Keratinocyte (primary cell): Measurements from ENCODE around the gene APMAP. TPM values are rescaled to one million over a fixed set of nuclear protein-coding genes. Genes with fewer than 3 reads are reported as not detected.

Experiments
- DNase-seq: peaks from one replicate; pipeline ENCODE4 v3.0.0-alpha.2; 2011; ENCODE audit warnings: low read depth, missing footprints, low spot score
- FAIRE-seq: peaks from 2 replicates; lab custom pipeline; 2011; peaks lifted over from hg19 to GRCh38; lab: Jason Lieb, UNC
- H2AFZ ChIP-seq: 2 replicates; pipeline ENCODE4 v1.6.0; 2012; ENCODE audit warnings: low read length, control low read depth, inconsistent platforms; ENCODE audit not compliant: control insufficient read depth
- H3K27ac ChIP-seq: 2 replicates; pipeline ENCODE4 v1.5.1; 2011; ENCODE audit warnings: low read length; ENCODE audit not compliant: control insufficient read depth, insufficient read depth
- H3K27me3 ChIP-seq: 3 replicates; pipeline ENCODE4 v1.6.0; 2011; ENCODE audit warnings: low read length; ENCODE audit not compliant: control insufficient read depth, insufficient read depth; ENCODE audit errors: extremely low read depth
- H3K36me3 ChIP-seq, 2 experiments: 2 replicates in 1 of 2; 3 replicates in 1 of 2; pipeline ENCODE4 v1.5.1; 2011; ENCODE audit warnings: low read length in 2 of 2, mild to moderate bottlenecking in 1 of 2; ENCODE audit not compliant: control insufficient read depth in 2 of 2, insufficient read depth in 2 of 2; ENCODE audit errors: extremely low read depth in 1 of 2
- H3K4me1 ChIP-seq: 3 replicates; pipeline ENCODE4 v1.5.1; 2011; ENCODE audit warnings: low read length; ENCODE audit not compliant: control insufficient read depth, insufficient read depth; ENCODE audit errors: extremely low read depth
- H3K4me2 ChIP-seq: 3 replicates; pipeline ENCODE4 v1.6.0; 2011; ENCODE audit warnings: low read depth, low read length; ENCODE audit not compliant: control insufficient read depth, insufficient read depth; ENCODE audit errors: extremely low read depth
- H3K4me3 ChIP-seq, 3 experiments: fragments of 200-600 bp in 1 of 3; sonication (generic) in 1 of 3; 2 replicates in 2 of 3; 3 replicates in 1 of 3; pipeline ENCODE4 v1.5.1; 2011 to 2016; ENCODE audit warnings: low read length in 3 of 3, mild to moderate bottlenecking in 3 of 3, control low read depth in 2 of 3, inconsistent platforms in 1 of 3, low read depth in 1 of 3, mixed read lengths in 1 of 3, mixed run types in 1 of 3, moderate library complexity in 1 of 3; ENCODE audit not compliant: control insufficient read depth in 2 of 3, insufficient read depth in 2 of 3; ENCODE audit errors: extremely low read depth in 1 of 3
- H3K79me2 ChIP-seq: 2 replicates; pipeline ENCODE4 v1.6.0; 2012; ENCODE audit warnings: low read length; ENCODE audit not compliant: control insufficient read depth, insufficient read depth
- H3K9ac ChIP-seq: 3 replicates; pipeline ENCODE4 v1.6.0; 2011; ENCODE audit warnings: low read length; ENCODE audit not compliant: control insufficient read depth, insufficient read depth; ENCODE audit errors: extremely low read depth
- H3K9me1 ChIP-seq: 3 replicates; pipeline ENCODE4 v1.6.0; 2011; ENCODE audit warnings: low read length; ENCODE audit not compliant: control insufficient read depth, insufficient read depth; ENCODE audit errors: extremely low read depth
- H3K9me3 ChIP-seq: 2 replicates; pipeline ENCODE4 v1.5.1; 2012; ENCODE audit warnings: low read depth, low read length; ENCODE audit not compliant: control insufficient read depth
- H4K20me1 ChIP-seq: 3 replicates; pipeline ENCODE4 v1.6.0; 2011; ENCODE audit warnings: low read length; ENCODE audit not compliant: control insufficient read depth, insufficient read depth; ENCODE audit errors: extremely low read depth
- EZH2 ChIP-seq: IDR thresholded peaks from one replicate; pipeline ENCODE4 v1.6.1; 2012; ENCODE audit warnings: inconsistent platforms, mild to moderate bottlenecking, low read length, moderate library complexity
- dilution Hi-C: fragments of 300-500 bp; cut with MboI; formaldehyde crosslinking; loops from one replicate; pipeline ENCODE4 v1.7.0; 2020; ENCODE audit warnings: low sequenced_read_pairs; ENCODE audit not compliant: extremely low pct_ligation_motif_present
- polyA plus RNA-seq, 5 experiments: library from polyadenylated mRNA; depleted of rRNA in 3 of 5; stranded (reverse) in 3 of 5; stranded (forward) in 1 of 5; unstranded in 1 of 5; fragments of >200 nt; gene quantifications; 1 replicate in 1 of 5; 2 replicates in 3 of 5; 3 replicates in 1 of 5; pipeline versions ENCODE4 v1.2.1 to v1.2.3, GENCODE V29; 2011 to 2012; ENCODE audit warnings: missing spikeins in 2 of 5, low read depth in 1 of 5, low replicate concordance in 1 of 5
- TF ChIP-seq, protein P1 (sequence below), 3 experiments: IDR thresholded peaks in 1 of 3; conservative IDR thresholded peaks in 1 of 3; optimal IDR thresholded peaks in 1 of 3; 2 replicates in 2 of 3; 3 replicates in 1 of 3; pipeline versions ENCODE3 to v1.5.1; 2011; ENCODE audit warnings: low read length in 3 of 3, mild to moderate bottlenecking in 3 of 3, moderate library complexity in 2 of 3, control low read depth in 1 of 3, inconsistent platforms in 1 of 3; ENCODE audit not compliant: insufficient read depth in 2 of 3; ENCODE audit errors: extremely low read depth in 1 of 3

Gene APMAP
- polyA plus RNA-seq, 1 donor (not counting 4 experiments of a cell fraction or from before 2014, with no cell fraction given): 48.9 TPM

DNA sequence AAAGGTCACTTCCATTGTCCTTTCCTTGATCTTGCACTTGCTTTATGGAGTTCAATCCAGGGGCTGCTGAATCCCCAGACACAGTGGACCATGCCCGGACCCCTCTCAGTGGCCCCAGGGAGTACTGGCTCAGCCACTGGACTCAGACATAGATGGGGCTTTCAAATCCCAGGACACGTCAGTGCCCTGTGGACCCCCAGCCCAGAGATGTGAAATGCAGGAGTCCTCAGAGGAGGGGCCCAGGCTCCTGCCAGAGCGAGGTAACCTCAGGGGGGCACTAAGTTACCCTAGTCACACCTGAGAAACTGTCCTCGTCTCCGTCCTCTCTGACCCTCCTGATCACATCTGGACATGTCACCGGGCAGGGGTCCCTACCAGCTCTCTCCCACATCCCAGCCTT is 18.7 kb upstream of the APMAP start:
- no peak overlapping the region for H2AFZ ChIP-seq
- no peak for FAIRE-seq
- no peak overlapping the region for H3K4me2 ChIP-seq
- no peaks in the 10 kb centered on the region for H3K9me1 ChIP-seq
- H3K27me3 ChIP-seq: no peaks in the 10 kb centered on the region
- no peaks in the 10 kb centered on the region for H3K4me1 ChIP-seq
- H3K79me2 ChIP-seq: no peaks in the 10 kb centered on the region
- TF ChIP-seq, protein P1, sequence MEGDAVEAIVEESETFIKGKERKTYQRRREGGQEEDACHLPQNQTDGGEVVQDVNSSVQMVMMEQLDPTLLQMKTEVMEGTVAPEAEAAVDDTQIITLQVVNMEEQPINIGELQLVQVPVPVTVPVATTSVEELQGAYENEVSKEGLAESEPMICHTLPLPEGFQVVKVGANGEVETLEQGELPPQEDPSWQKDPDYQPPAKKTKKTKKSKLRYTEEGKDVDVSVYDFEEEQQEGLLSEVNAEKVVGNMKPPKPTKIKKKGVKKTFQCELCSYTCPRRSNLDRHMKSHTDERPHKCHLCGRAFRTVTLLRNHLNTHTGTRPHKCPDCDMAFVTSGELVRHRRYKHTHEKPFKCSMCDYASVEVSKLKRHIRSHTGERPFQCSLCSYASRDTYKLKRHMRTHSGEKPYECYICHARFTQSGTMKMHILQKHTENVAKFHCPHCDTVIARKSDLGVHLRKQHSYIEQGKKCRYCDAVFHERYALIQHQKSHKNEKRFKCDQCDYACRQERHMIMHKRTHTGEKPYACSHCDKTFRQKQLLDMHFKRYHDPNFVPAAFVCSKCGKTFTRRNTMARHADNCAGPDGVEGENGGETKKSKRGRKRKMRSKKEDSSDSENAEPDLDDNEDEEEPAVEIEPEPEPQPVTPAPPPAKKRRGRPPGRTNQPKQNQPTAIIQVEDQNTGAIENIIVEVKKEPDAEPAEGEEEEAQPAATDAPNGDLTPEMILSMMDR (optimal IDR thresholded peaks at IDR 0.05 in 1 of 3, IDR thresholded peaks at IDR 0.05 in 1 of 3, conservative IDR thresholded peaks at IDR 0.05 in 1 of 3; ENCODE audit: extremely low read depth in 1 of 3, insufficient read depth in 2 of 3, low read length in 3 of 3): no peak
- TF ChIP-seq EZH2: no peak
- H3K9ac ChIP-seq: no peak overlapping the region
- DNase-seq: no peak
- dilution Hi-C loops: no loop called here
- no peaks in the 10 kb centered on the region for H4K20me1 ChIP-seq
- H3K9me3 ChIP-seq: no peaks in the 10 kb centered on the region
- no peak overlapping the region for H3K27ac ChIP-seq
- H3K4me3 ChIP-seq: no peak overlapping the region
- H3K36me3 ChIP-seq: no peaks in the 10 kb centered on the region

DNA sequence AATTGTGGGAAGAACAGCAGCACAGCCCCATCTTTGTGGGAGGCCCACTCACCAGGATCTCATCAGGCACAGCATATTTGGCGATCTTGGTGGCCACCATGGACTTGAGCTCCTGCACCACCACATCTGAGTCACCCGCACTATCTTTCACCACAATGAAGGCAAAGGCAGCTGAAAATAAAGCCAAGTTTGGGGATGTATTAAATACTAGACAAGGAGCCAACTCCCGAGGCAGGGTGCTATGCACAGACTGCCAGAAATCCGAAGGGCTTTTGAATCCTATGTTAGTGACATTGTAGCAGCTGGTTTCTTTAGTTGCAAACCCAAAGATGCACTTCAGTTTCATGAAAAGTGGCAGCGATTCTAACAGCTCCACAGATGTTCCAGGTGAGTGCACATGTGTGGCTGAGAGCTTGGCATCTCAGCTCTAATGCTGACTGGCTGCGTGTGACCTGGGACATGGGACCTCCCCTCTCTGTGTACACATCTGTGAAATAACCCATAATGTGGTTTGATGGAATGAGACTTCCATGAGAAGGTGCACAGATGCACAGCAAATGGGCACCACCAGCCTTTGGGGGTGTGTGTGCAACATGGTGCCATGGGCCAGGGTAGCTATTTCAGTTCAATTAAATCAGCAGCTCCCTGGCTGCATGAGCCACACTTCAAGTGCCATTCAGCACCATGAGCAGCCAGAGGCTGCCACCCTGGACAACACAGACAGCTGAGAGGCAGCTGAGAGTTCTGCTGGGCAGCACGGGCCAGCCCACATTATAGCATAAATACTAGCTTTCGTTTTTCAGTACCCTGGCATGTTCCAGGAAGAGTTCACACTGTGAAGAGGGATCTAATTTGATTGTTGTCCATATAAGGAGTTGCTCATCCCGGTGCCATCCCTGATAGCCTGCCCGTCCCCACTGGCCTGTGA is 16.9 kb upstream of the APMAP start:
- Histone ChIP-seq H4K20me1 (no peaks in the 10 kb centered on the region), H3K9me3 (no peaks in the 10 kb centered on the region), H3K79me2 (no peaks in the 10 kb centered on the region), H3K36me3 (no peaks in the 10 kb centered on the region), H2AFZ (no peak overlapping the region), H3K27me3 (no peaks in the 10 kb centered on the region), H3K27ac (no peak overlapping the region), H3K4me2 (no peak overlapping the region), H3K4me1 (no peaks in the 10 kb centered on the region), H3K9ac (no peak overlapping the region), H3K4me3 (no peak overlapping the region), H3K9me1 (no peaks in the 10 kb centered on the region)
- DNase-seq: no peak
- no peak for TF ChIP-seq EZH2
- TF ChIP-seq, protein P1 (optimal IDR thresholded peaks at IDR 0.05 in 1 of 3, IDR thresholded peaks at IDR 0.05 in 1 of 3, conservative IDR thresholded peaks at IDR 0.05 in 1 of 3; ENCODE audit: extremely low read depth in 1 of 3, insufficient read depth in 2 of 3, low read length in 3 of 3): no peak
- dilution Hi-C loops: no loop called here
- no peak for FAIRE-seq
